ENCODE data around the gene GSTO2.
"Not testable (repeated sequence)": the region's sequence is repeated elsewhere in the genome, so short reads cannot be mapped to it uniquely, and the experiment has no call there.

GSTO2 gene

GRCh38 chr10:104245066-104245632 is 23.8 kb upstream of the GSTO2 start:
- H3K4me3 ChIP-seq (replicated peaks in 1 of 2; ENCODE audit: low read depth in 2 of 2, low read length in 2 of 2): no peak overlapping the region
- no peak for TF ChIP-seq CTCF (IDR thresholded peaks at IDR 0.05; ENCODE audit: low read depth, low read length)
- DNase-seq (ENCODE audit: low read depth in 2 of 2): no peak

- DNase-seq (ENCODE audit: low read depth in 2 of 2): peak; percentile 62 to 95
- no peak for TF ChIP-seq CTCF (IDR thresholded peaks at IDR 0.05; ENCODE audit: low read depth, low read length)
- H3K4me3 ChIP-seq (replicated peaks in 1 of 2; ENCODE audit: low read depth in 2 of 2, low read length in 2 of 2): no peak overlapping the region
These were observed 22.0 kb upstream of the GSTO2 start for GRCh38 chr10:104246976-104247375.

GRCh38 chr10:104247513-104248146 is 21.4 kb upstream of the GSTO2 start:
- no peak for TF ChIP-seq CTCF (IDR thresholded peaks at IDR 0.05; ENCODE audit: low read depth, low read length)
- DNase-seq (ENCODE audit: low read depth in 2 of 2): no peak
- no peak overlapping the region for H3K4me3 ChIP-seq (replicated peaks in 1 of 2; ENCODE audit: low read depth in 2 of 2, low read length in 2 of 2)

- not testable (repeated sequence) for DNase-seq (ENCODE audit: low read depth in 2 of 2); H3K4me3 ChIP-seq (replicated peaks in 1 of 2; ENCODE audit: low read depth in 2 of 2, low read length in 2 of 2)
These were observed 20.1 kb upstream of the GSTO2 start for GRCh38 chr10:104248931-104249330.

GRCh38 chr10:104250371-104250770 is 18.6 kb upstream of the GSTO2 start:
- no peak for TF ChIP-seq CTCF (IDR thresholded peaks at IDR 0.05; ENCODE audit: low read depth, low read length)
- H3K4me3 ChIP-seq (replicated peaks in 1 of 2; ENCODE audit: low read depth in 2 of 2, low read length in 2 of 2): no peak overlapping the region
- no peak for DNase-seq (ENCODE audit: low read depth in 2 of 2)

- no peak for DNase-seq (ENCODE audit: low read depth in 2 of 2)
- TF ChIP-seq CTCF (IDR thresholded peaks at IDR 0.05; ENCODE audit: low read depth, low read length): no peak
- no peak overlapping the region for H3K4me3 ChIP-seq (replicated peaks in 1 of 2; ENCODE audit: low read depth in 2 of 2, low read length in 2 of 2)
These were observed 17.5 kb upstream of the GSTO2 start for GRCh38 chr10:104251443-104251842.

- no peak overlapping the region for H3K4me3 ChIP-seq (replicated peaks in 1 of 2; ENCODE audit: low read depth in 2 of 2, low read length in 2 of 2)
- TF ChIP-seq CTCF (IDR thresholded peaks at IDR 0.05; ENCODE audit: low read depth, low read length): no peak
- no peak for DNase-seq (ENCODE audit: low read depth in 2 of 2)
These were observed 16.6 kb upstream of the GSTO2 start for GRCh38 chr10:104252368-104252767.
